Measurements from ENCODE around the gene SNX14. TPM values are rescaled to one million over a fixed set of nuclear protein-coding genes. Genes with fewer than 3 reads are reported as not detected.
"Not testable (repeated sequence)": the region's sequence is repeated elsewhere in the genome, so short reads cannot be mapped to it uniquely, and the experiment has no call there.

Gene SNX14
- polyA plus RNA-seq, 1 experiment: 114 TPM

DNA sequence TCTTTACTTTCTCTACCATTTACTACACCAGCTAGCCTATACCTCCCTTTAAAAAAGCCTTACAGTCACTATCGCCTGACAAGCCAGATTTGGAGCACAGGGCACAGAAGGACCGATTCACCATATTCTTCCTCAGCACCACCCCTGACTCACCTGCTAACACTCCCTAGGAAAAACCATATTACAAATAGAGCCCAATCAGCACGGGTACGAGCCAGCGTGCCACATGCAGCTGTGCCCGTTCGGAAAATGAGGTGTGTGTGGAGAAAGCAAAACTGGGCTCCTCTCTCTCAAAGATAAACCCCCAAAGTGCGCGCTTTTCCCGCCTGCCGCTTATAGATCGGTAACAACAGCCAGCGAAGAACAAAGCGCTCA lies 47.9 kb upstream of the SNX14 start:
- Histone ChIP-seq H3K9me3 (ENCODE audit: control insufficient read depth, insufficient read depth, low read length) (peaks cover 6% of the 10 kb centered on the region; the same call in 1 of the 2 replicates), H3K27ac (ENCODE audit: low read depth, low read length) (no peak overlapping the region), H3K4me3 (ENCODE audit: low read depth, low read length) (peak overlapping the region; percentile 99), H3K27me3 (ENCODE audit: control insufficient read depth, insufficient read depth, low read length) (no peaks in the 10 kb centered on the region)
- ChIA-PET POLR2A (interaction anchor here (9.2 kb wide), 1 partner anchor 35 kb away, joined by 582 read pairs; no protein-coding TSS in a partner anchor), CTCF (interaction anchor here (1.1 kb wide), 1 partner anchor 36 kb away, joined by 5 read pairs; no protein-coding TSS in a partner anchor)
- no peak for DNase-seq (ENCODE audit: low read depth, low spot score)
- TF ChIP-seq, protein P1, sequence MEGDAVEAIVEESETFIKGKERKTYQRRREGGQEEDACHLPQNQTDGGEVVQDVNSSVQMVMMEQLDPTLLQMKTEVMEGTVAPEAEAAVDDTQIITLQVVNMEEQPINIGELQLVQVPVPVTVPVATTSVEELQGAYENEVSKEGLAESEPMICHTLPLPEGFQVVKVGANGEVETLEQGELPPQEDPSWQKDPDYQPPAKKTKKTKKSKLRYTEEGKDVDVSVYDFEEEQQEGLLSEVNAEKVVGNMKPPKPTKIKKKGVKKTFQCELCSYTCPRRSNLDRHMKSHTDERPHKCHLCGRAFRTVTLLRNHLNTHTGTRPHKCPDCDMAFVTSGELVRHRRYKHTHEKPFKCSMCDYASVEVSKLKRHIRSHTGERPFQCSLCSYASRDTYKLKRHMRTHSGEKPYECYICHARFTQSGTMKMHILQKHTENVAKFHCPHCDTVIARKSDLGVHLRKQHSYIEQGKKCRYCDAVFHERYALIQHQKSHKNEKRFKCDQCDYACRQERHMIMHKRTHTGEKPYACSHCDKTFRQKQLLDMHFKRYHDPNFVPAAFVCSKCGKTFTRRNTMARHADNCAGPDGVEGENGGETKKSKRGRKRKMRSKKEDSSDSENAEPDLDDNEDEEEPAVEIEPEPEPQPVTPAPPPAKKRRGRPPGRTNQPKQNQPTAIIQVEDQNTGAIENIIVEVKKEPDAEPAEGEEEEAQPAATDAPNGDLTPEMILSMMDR (IDR thresholded peaks at IDR 0.05; ENCODE audit: low read depth, low read length): no peak

DNA sequence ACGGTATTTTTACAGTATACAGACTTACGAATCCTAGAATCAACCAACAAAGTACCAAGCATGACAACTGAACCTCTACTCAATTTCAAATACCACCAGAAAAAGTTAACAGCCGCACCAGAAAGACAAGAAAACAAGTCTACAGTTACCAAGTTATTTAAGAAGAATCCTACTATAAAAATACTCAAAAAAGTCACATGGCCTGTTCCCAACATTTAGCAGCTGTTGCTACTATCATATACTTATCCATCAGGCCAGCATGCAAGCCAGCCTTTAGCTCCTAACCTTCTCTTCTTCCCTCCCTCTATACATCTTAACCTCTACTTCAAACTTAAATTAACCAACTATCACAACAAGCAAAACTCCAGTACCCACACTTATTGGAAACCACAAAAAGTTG lies 47.2 kb upstream of the SNX14 start:
- Histone ChIP-seq H3K4me3 (ENCODE audit: low read depth, low read length) (peak overlapping the region; percentile 99), H3K27ac (ENCODE audit: low read depth, low read length) (no peak overlapping the region), H3K27me3 (ENCODE audit: control insufficient read depth, insufficient read depth, low read length) (no peaks in the 10 kb centered on the region), H3K9me3 (ENCODE audit: control insufficient read depth, insufficient read depth, low read length) (peaks cover 3% of the 10 kb centered on the region; the same call in 1 of the 2 replicates)
- CTCF ChIA-PET: interaction anchor here (0.6 to 1.1 kb wide), 3 partner anchors 37 to 155 kb away, joined by 3 to 5 read pairs (median 3); no protein-coding TSS in a partner anchor
- TF ChIP-seq, protein P1 (IDR thresholded peaks at IDR 0.05; ENCODE audit: low read depth, low read length): no peak
- POLR2A ChIA-PET: interaction anchor here (0.7 to 9.2 kb wide), 2 partner anchors 11 to 36 kb away, joined by 4 to 582 read pairs; no protein-coding TSS in a partner anchor
- no peak for DNase-seq (ENCODE audit: low read depth, low spot score)

DNA sequence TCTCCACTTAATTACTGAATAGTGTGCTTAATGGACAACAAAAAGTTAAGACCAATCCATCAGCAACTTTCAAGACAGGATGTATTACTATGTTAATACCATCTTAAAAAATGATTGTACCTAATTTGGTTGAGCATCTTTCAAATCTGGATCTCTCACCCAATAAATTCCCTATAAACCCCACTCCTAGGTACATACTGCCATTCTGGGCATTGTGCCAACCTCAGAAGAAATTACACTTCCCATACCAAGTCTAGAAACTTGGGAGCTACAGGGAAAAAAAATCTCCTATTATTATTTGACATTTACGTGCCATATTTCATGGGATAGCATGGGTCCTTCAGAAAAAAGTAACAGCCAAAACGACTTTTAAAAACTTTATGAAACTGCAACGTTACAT lies 43.9 kb upstream of the SNX14 start:
- ChIA-PET POLR2A (interaction anchor here (9.2 kb wide), 1 partner anchor 39 kb away, joined by 582 read pairs; no protein-coding TSS in a partner anchor), CTCF (interaction anchor here (2.5 kb wide), 1 partner anchor 40 kb away, joined by 8 read pairs; no protein-coding TSS in a partner anchor)
- H3K27me3 ChIP-seq (ENCODE audit: control insufficient read depth, insufficient read depth, low read length): no peaks in the 10 kb centered on the region
- H3K9me3 ChIP-seq (ENCODE audit: control insufficient read depth, insufficient read depth, low read length): no peaks in the 10 kb centered on the region; the same call in 1 of the 2 replicates
- no peak for DNase-seq (ENCODE audit: low read depth, low spot score)
- H3K27ac ChIP-seq (ENCODE audit: low read depth, low read length): no peak overlapping the region
- TF ChIP-seq, protein P1 (IDR thresholded peaks at IDR 0.05; ENCODE audit: low read depth, low read length): no peak
- H3K4me3 ChIP-seq (ENCODE audit: low read depth, low read length): no peak overlapping the region

DNA sequence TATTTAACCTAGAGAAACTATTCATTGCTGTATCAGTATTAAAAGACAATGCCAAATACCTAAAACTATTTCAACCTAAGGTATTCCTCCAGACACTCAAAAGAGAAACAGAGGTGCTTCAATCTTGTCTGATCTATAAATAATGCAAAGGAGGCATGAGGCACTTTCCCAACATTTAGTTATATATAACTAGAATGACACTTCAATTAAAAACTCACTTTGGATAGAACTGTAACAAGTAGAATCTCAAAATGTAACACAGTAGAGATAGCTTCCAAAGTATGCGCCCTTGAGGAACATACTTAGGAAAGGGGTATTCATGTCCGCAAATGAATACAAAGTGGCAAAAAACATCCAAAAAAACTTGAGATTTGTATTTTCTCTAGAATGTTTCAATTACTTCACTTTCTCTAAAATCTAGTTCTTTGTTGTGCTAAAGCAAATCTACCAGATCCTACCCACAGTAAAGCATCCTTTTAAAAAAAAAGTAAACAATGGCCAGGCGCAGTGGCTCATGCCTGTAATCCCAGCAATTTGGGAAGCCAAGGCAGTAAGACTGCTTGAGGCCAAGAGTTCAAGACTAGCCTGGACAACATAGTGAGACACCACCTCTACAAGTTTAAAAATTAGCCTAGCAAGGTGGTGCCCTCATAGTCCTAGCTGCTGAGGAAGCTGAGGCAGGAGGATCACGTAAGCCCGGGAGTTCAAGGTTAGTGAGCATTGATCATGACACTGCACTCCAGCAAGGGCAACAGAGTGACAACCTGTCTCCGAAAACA lies 38.7 kb upstream of the SNX14 start:
- no peaks in the 10 kb centered on the region for H3K27me3 ChIP-seq (ENCODE audit: control insufficient read depth, insufficient read depth, low read length)
- ChIA-PET CTCF (interaction anchor here (0.6 kb wide), 1 partner anchor 35 kb away, joined by 3 read pairs; no protein-coding TSS in a partner anchor), POLR2A (interaction anchor here (1.4 to 1.5 kb wide), 2 partner anchors 10 to 46 kb away, joined by 14 to 15 read pairs; partner anchors contain the start of gene SYNCRIP)
- DNase-seq (ENCODE audit: low read depth, low spot score): no peak
- no peak overlapping the region for H3K27ac ChIP-seq (ENCODE audit: low read depth, low read length)
- H3K4me3 ChIP-seq (ENCODE audit: low read depth, low read length): no peak overlapping the region
- no peaks in the 10 kb centered on the region for H3K9me3 ChIP-seq (ENCODE audit: control insufficient read depth, insufficient read depth, low read length)
- TF ChIP-seq, protein P1 (IDR thresholded peaks at IDR 0.05; ENCODE audit: low read depth, low read length): no peak

DNA sequence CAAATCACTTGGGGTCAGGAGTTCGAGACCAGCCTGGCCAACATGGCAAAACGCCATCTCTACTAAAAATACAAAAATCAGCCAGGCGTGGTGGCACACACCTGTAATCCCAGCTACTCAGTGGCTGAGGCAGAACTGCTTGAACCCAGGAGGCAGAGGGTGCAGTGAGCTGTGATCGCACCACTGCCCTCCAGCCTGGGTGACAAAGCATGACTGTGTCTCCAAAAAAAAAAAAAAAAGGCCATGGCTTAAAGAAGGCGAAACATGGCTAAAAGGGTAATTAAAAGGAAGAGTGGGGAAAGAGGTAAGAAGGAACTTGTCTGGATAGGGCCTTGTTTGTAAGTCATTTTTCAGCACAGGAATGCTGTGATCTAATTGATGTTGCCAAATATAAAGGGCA lies 37.5 kb upstream of the SNX14 start:
- H3K27ac ChIP-seq (ENCODE audit: low read depth, low read length); DNase-seq (ENCODE audit: low read depth, low spot score); H3K27me3 ChIP-seq (ENCODE audit: control insufficient read depth, insufficient read depth, low read length); H3K9me3 ChIP-seq (ENCODE audit: control insufficient read depth, insufficient read depth, low read length); H3K4me3 ChIP-seq (ENCODE audit: low read depth, low read length): not testable (repeated sequence)
- ChIA-PET POLR2A (interaction anchor here (0.6 to 1.5 kb wide), 3 partner anchors 12 to 107 kb away, joined by 4 to 15 read pairs (median 14); partner anchors contain the start of gene SYNCRIP), CTCF (interaction anchor here (0.6 kb wide), 1 partner anchor 36 kb away, joined by 4 read pairs; no protein-coding TSS in a partner anchor)

Data from AG04450 (cell line).